Loucy (cell line): Measurements from ENCODE around the gene VPS18.

Source experiments
- EZH2phosphoT487 ChIP-seq: fragments of 200-600 bp; IDR thresholded peaks from 2 replicates; pipeline ENCODE4 v1.6.1; 2018; ENCODE audit warnings: antibody characterized with exemption, mild to moderate bottlenecking, moderate library complexity, borderline replicate concordance
- TF ChIP-seq, protein P1 (sequence below): fragments of 200-600 bp; sonication (generic); conservative IDR thresholded peaks from 2 replicates; pipeline ENCODE4 v1.5.1; 2014; ENCODE audit warnings: mild to moderate bottlenecking, antibody characterized with exemption, low read length

DNA sequence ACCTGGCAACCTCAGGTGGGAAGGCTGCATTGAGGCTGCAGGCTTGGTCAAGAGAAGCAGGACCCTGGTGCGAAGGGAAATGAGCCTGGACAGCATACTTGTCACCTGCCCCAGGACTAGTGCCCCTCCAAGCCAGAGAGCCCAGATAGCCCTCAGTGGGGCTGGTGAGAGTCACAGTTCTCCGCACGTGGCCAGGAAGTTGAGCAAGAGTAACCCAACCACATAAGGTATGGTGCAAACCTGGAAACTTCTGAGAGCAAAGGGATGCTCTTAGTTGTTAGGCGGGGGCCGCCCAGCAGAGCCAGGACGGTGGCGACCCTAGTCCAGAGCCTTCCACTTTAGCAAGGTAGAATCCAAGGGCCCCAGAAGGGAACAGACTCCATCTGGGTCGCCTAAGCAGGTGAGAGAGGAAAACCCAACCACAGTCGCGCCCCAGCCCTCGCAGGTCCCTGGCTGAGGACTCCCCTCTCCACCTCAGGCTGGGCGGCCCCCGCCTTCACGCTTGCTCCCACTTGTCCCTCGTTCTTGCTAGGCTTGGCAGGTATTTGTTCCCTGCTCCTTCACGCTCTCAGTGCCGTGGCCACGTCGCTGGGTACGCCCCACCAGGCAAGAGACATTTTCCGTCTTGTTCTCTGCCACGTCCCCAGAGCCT lies 1.1 kb upstream of the VPS18 start:
- TF ChIP-seq, protein P1, sequence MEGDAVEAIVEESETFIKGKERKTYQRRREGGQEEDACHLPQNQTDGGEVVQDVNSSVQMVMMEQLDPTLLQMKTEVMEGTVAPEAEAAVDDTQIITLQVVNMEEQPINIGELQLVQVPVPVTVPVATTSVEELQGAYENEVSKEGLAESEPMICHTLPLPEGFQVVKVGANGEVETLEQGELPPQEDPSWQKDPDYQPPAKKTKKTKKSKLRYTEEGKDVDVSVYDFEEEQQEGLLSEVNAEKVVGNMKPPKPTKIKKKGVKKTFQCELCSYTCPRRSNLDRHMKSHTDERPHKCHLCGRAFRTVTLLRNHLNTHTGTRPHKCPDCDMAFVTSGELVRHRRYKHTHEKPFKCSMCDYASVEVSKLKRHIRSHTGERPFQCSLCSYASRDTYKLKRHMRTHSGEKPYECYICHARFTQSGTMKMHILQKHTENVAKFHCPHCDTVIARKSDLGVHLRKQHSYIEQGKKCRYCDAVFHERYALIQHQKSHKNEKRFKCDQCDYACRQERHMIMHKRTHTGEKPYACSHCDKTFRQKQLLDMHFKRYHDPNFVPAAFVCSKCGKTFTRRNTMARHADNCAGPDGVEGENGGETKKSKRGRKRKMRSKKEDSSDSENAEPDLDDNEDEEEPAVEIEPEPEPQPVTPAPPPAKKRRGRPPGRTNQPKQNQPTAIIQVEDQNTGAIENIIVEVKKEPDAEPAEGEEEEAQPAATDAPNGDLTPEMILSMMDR, result no peak
- no peak for TF ChIP-seq EZH2phosphoT487
